ENCODE measurements around the gene KLHL42.
"Not testable (repeated sequence)": the region's sequence is repeated elsewhere in the genome, so short reads cannot be mapped to it uniquely, and the experiment has no call there.

KLHL42 gene

GRCh38 chr12:27838543-27839185, 58.6 kb downstream of the KLHL42 start:
- in situ Hi-C loops (cut with HindIII; ENCODE audit: low pct_unique_long_range_greater_than_20kb, low sequenced_read_pairs) = no loop called here
- no peak for DNase-seq (ENCODE audit: low read depth in 1 of 2, low spot score in 1 of 2)
- no peak for TF ChIP-seq JUND (IDR thresholded peaks at IDR 0.05; ENCODE audit: low read depth)

- in situ Hi-C loops (cut with HindIII; ENCODE audit: low pct_unique_long_range_greater_than_20kb, low sequenced_read_pairs) = no loop called here
- no peak for DNase-seq (ENCODE audit: low read depth in 1 of 2, low spot score in 1 of 2)
- TF ChIP-seq JUND (IDR thresholded peaks at IDR 0.05; ENCODE audit: low read depth) = no peak
Observed at GRCh38 chr12:27840229-27840999, 60.4 kb downstream of the KLHL42 start.

- TF ChIP-seq JUND (IDR thresholded peaks at IDR 0.05; ENCODE audit: low read depth) = no peak
- in situ Hi-C loops (cut with HindIII; ENCODE audit: low pct_unique_long_range_greater_than_20kb, low sequenced_read_pairs) = no loop called here
Observed at GRCh38 chr12:27841392-27841882, 61.4 kb downstream of the KLHL42 start.

GRCh38 chr12:27843714-27844245, 63.7 kb downstream of the KLHL42 start:
- TF ChIP-seq JUND (IDR thresholded peaks at IDR 0.05; ENCODE audit: low read depth) = no peak
- in situ Hi-C loops (cut with HindIII; ENCODE audit: low pct_unique_long_range_greater_than_20kb, low sequenced_read_pairs) = no loop called here
- no peak for DNase-seq (ENCODE audit: low read depth in 1 of 2, low spot score in 1 of 2)

More at GRCh38 chr12:27841392-27841882, 61.4 kb downstream of the KLHL42 start:
- DNase-seq (ENCODE audit: low read depth in 1 of 2, low spot score in 1 of 2) = no peak

GRCh38 chr12:27844366-27845090, 64.5 kb downstream of the KLHL42 start:
- in situ Hi-C loops (cut with HindIII; ENCODE audit: low pct_unique_long_range_greater_than_20kb, low sequenced_read_pairs) = no loop called here
- no peak for TF ChIP-seq JUND (IDR thresholded peaks at IDR 0.05; ENCODE audit: low read depth)
- DNase-seq (ENCODE audit: low read depth in 1 of 2, low spot score in 1 of 2) = no peak

- DNase-seq (ENCODE audit: low read depth in 1 of 2, low spot score in 1 of 2) = no peak
- no peak for TF ChIP-seq JUND (IDR thresholded peaks at IDR 0.05; ENCODE audit: low read depth)
- in situ Hi-C loops (cut with HindIII; ENCODE audit: low pct_unique_long_range_greater_than_20kb, low sequenced_read_pairs) = no loop called here
Observed at GRCh38 chr12:27845187-27845586, 65.2 kb downstream of the KLHL42 start.

- in situ Hi-C loops (cut with HindIII; ENCODE audit: low pct_unique_long_range_greater_than_20kb, low sequenced_read_pairs); DNase-seq (ENCODE audit: low read depth in 1 of 2, low spot score in 1 of 2): not testable (repeated sequence)
Observed at GRCh38 chr12:27845706-27846105, 65.7 kb downstream of the KLHL42 start.

GRCh38 chr12:27847293-27847692, 67.3 kb downstream of the KLHL42 start:
- DNase-seq (ENCODE audit: low read depth in 1 of 2, low spot score in 1 of 2); in situ Hi-C loops (cut with HindIII; ENCODE audit: low pct_unique_long_range_greater_than_20kb, low sequenced_read_pairs): not testable (repeated sequence)

- TF ChIP-seq JUND (IDR thresholded peaks at IDR 0.05; ENCODE audit: low read depth) = no peak
- DNase-seq (ENCODE audit: low read depth in 1 of 2, low spot score in 1 of 2) = no peak
- in situ Hi-C loops (cut with HindIII; ENCODE audit: low pct_unique_long_range_greater_than_20kb, low sequenced_read_pairs) = no loop called here
Observed at GRCh38 chr12:27851311-27851710, 71.3 kb downstream of the KLHL42 start.

- no peak for DNase-seq (ENCODE audit: low read depth in 1 of 2, low spot score in 1 of 2)
- TF ChIP-seq JUND (IDR thresholded peaks at IDR 0.05; ENCODE audit: low read depth) = no peak
- in situ Hi-C loops (cut with HindIII; ENCODE audit: low pct_unique_long_range_greater_than_20kb, low sequenced_read_pairs) = no loop called here
Observed at GRCh38 chr12:27852117-27852516, 72.1 kb downstream of the KLHL42 start.

Data from T47D (cell line).